Activated T-cell treated with anti-CD3 and anti-CD28 coated beads, Interleukin-2, amount 50 U/mL, for 72 hours (primary cell): ENCODE results near the gene AGAP1. TPM values are rescaled to one million over a fixed set of nuclear protein-coding genes. Genes with fewer than 3 reads are reported as not detected.

Experiments used
- ATAC-seq, 2 donors: fragments of 150-1000 bp; cut with Tn5 transposase; replicated peaks in 1 of 2; 2 replicates each; pipeline ENCODE4 v1.10.0; 2021; ENCODE audit warnings: moderate library complexity in 2 of 2, mild to moderate bottlenecking in 1 of 2
- DNase-seq, 2 donors: peaks; one replicate each; pipeline ENCODE4 v3.0.0; 2021 to 2022; ENCODE audit warnings: mixed read lengths in 1 of 2
- H3K27ac Mint-ChIP-seq: one replicate; pipeline ENCODE4 v1.8.0; 2022; ENCODE audit warnings: mild to moderate bottlenecking, moderate library complexity, mixed read lengths
- H3K27me3 Mint-ChIP-seq: one replicate; pipeline ENCODE4 v1.8.0; 2022; ENCODE audit warnings: low read depth, mixed read lengths
- H3K36me3 Mint-ChIP-seq, 2 donors: one replicate each; pipeline ENCODE4 v1.8.0; 2022; ENCODE audit warnings: mixed read lengths in 2 of 2, mild to moderate bottlenecking in 1 of 2; ENCODE audit not compliant: insufficient read depth in 2 of 2
- H3K4me1 Mint-ChIP-seq: one replicate; pipeline ENCODE4 v1.8.0; 2022; ENCODE audit warnings: low read depth, mixed read lengths
- H3K4me3 Mint-ChIP-seq, 2 donors: one replicate each; pipeline ENCODE4 v1.8.0; 2022; ENCODE audit warnings: mild to moderate bottlenecking in 2 of 2, mixed read lengths in 2 of 2, moderate library complexity in 2 of 2
- H3K9me3 Mint-ChIP-seq, 2 donors: one replicate each; pipeline ENCODE4 v1.8.0; 2022; ENCODE audit warnings: mixed read lengths in 2 of 2
- total RNA-seq, 2 donors: library from RNA; stranded (reverse); gene quantifications; one replicate each; pipeline ENCODE4 v1.2.3, GENCODE V29; 2022

AGAP1 gene
- total RNA-seq, 2 donors from 2014 or later = 0.74 to 2.9 TPM

DNA sequence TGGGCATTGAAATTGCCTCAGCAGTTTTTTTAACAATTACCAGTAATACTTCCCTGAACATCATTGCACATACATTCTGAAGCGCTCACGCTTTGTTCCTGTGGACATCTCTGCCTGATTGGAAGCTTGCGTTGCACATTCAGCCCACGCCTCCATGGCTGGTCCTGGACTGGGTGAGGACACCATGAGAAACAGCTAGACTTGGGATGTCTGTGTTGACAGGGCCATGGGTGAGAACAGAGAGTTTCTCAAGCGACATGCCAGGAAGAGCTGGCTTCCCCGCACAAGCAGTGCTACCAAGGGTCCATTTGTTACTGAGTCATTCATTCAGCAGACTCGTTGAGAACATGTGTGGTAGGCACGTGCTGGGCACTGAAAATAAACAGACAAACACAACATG is 508.0 kb downstream of the AGAP1 start:
- ATAC-seq = no peak
- no peak for DNase-seq

DNA sequence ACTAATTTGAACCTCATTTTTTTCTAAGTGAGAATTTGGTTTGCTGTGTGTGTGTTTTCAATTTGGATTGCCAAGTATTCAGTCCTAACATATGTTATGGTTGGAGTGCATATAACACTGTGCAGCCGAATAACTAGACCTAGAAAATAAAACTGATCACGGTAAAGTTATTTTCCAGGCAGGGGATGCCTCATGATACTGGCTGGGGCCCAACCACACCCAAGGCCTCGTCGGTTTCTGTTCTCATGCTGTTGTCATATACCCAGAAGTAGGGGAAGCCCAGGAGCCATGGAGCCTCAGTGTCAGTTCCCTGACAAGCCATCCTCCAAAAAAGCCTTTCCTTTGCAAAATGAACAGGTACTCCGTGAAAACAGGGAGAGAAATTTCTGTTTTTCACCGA is 514.2 kb downstream of the AGAP1 start:
- Mint-ChIP-seq H3K27me3 (peaks cover 12% of the 10 kb centered on the region), H3K27ac (no peak overlapping the region), H3K9me3 (no peaks in the 10 kb centered on the region), H3K4me3 (no peak overlapping the region), H3K4me1 (no peaks in the 10 kb centered on the region), H3K36me3 (no peaks in the 10 kb centered on the region)
- ATAC-seq = no peak
- no peak for DNase-seq

More for the DNA sequence above, 508.0 kb downstream of the AGAP1 start:
- H3K27ac Mint-ChIP-seq = no peak overlapping the region
- peaks cover 0 to 2% of the 10 kb centered on the region in 2 donors for H3K9me3 Mint-ChIP-seq
- no peaks in the 10 kb centered on the region for H3K36me3 Mint-ChIP-seq
- H3K4me3 Mint-ChIP-seq = no peak overlapping the region
- H3K27me3 Mint-ChIP-seq = peaks cover 14% of the 10 kb centered on the region
- no peaks in the 10 kb centered on the region for H3K4me1 Mint-ChIP-seq

DNA sequence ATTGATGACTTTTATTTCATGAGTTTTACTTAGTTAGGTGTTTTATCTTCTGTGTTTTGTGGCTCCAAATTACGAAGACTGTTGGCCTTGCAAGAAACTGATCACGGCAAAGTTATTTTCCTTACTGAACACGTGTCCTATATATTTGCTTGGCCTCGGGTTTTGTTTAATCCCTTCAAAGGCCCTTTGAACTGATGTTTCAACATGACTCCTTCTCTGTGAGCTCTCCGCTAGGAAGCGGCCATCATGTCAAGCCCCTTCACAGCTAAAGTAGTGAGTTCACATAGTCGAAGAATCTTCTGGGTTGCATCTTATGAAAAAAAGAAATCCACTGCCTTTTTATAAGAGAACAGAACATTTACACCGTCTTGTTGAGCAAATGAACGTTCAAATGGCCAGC is 515.0 kb downstream of the AGAP1 start:
- Mint-ChIP-seq H3K27me3 (peaks cover 12% of the 10 kb centered on the region), H3K36me3 (no peaks in the 10 kb centered on the region), H3K4me3 (no peak overlapping the region), H3K27ac (no peak overlapping the region), H3K9me3 (no peaks in the 10 kb centered on the region), H3K4me1 (no peaks in the 10 kb centered on the region)
- DNase-seq = no peak
- no peak for ATAC-seq

DNA sequence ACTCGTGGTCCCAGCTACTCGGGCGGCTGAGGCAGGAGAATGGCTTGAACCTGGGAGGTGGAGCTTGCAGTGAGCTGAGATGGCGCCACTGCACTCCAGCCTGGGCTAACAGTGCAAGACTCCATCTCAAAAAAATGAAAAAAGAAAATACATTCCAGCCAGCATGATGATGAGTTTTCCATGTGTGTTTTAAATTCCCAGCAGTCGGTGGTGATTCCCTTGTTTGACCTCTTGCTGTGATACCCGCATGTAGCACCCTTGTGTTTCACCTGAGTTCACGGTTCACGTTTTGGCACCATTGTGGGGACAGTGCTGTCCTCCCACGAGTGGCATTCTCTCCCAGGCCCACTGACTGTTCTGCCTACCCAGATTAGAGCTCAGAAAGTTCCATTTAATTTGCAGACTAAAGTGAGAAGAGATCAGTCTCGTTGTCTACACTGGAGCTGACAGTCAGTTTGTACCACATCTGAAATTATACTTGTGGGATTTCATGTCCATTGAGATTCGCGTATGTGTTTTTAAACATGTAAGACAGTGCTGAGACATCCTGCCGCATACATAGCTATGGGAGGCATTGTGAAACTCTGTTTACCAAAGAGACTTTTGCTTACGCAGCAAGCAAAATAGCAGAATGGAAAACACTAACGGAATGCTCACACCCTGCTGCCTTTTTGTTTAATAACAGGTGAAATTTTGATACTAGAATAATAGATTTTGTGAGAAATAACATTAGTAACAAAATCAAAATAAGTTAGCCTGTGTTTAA is 517.3 kb downstream of the AGAP1 start:
- no peak for ATAC-seq
- no peaks in the 10 kb centered on the region for H3K9me3 Mint-ChIP-seq
- no peak for DNase-seq
- H3K27me3 Mint-ChIP-seq = peaks cover 21% of the 10 kb centered on the region
- peaks cover 0 to 1% of the 10 kb centered on the region in 2 donors for H3K36me3 Mint-ChIP-seq
- no peak overlapping the region for H3K27ac Mint-ChIP-seq
- H3K4me3 Mint-ChIP-seq = no peak overlapping the region
- H3K4me1 Mint-ChIP-seq = no peaks in the 10 kb centered on the region

DNA sequence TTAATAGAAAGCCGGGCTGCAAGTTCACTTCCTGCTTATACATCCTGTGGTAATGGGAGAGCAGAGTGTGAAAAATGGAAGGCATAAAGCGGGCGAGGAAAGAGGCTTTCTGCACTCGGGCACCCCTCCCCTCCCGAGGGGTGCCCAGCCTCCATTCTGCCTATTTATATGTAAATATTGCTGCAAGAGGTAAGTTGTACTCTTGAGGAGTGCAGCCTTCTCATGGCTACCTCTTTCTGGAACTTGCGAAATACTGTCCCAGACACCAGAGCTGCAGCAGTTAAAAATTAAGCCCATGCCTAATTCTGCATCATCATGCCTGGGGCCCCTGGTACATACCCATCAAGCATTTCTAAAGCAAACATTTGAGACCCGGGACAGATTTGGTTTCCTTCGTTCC is 518.3 kb downstream of the AGAP1 start:
- H3K4me1 Mint-ChIP-seq = no peaks in the 10 kb centered on the region
- no peak overlapping the region for H3K4me3 Mint-ChIP-seq
- H3K36me3 Mint-ChIP-seq = peaks cover 0 to 1% of the 10 kb centered on the region in 2 donors
- no peaks in the 10 kb centered on the region for H3K9me3 Mint-ChIP-seq
- ATAC-seq (no peak), DNase-seq (no peak)
- no peak overlapping the region for H3K27ac Mint-ChIP-seq
- H3K27me3 Mint-ChIP-seq = peaks cover 11% of the 10 kb centered on the region

DNA sequence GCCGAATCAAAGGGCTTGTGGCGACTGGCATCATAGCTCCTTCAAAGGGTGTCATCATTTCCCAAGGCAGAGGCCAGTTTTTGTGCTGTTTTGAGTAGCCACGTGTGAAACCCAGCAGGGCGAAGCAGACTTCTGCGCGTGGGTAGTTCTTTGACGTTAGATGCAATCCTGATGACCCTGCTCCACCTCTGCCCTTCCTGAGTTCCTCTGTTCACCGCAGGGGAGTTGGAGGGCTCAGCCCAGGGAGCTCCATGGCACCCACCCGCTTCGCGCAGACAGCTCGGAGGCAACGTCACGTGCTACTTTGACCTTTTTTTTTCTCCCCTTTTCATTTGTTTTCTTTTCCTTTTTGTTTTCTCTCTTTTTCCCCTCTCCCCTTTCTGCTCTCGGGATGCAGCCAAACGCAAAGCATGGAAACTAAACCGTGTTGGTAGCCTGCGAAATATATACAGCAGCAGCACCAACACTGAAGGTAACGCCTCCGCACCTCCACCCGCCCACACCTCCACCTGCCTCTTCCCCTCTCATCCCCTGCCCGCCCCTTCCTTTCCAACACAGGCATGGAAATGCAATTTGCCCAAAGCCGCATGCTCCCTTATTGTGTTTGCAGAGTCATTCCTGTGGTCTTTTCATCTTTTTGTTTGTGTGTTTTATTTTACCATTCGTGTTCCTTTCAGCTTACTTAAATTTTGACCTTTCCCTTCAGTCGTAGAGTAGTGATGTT is 520.7 kb downstream of the AGAP1 start:
- DNase-seq = no peak
- Mint-ChIP-seq H3K9me3 (no peaks in the 10 kb centered on the region), H3K27me3 (peaks cover 11% of the 10 kb centered on the region), H3K4me3 (no peak overlapping the region), H3K36me3 (peaks cover 0 to 1% of the 10 kb centered on the region in 2 donors), H3K27ac (no peak overlapping the region), H3K4me1 (no peaks in the 10 kb centered on the region)
- ATAC-seq = no peak

DNA sequence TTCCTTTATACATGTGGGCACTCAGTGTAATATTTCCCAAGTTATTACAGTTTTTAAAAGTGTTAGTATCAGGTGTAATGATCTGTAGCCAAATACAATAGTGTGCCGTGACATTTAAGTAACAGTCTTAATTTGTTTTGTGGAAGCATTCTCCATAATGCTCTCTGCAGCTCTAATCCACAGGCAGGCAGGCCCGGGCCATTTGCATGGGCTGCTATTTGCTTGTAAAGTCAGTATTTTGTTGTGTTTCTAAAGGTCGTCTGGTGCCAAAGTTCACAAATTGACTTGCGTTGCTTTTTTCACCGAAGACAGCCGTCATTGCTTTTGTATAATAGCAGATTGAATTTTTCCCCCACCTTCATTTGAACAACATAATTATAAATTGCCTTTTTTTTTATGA is 521.3 kb downstream of the AGAP1 start:
- no peaks in the 10 kb centered on the region for H3K4me1 Mint-ChIP-seq
- no peak overlapping the region for H3K4me3 Mint-ChIP-seq
- peaks cover 11% of the 10 kb centered on the region for H3K27me3 Mint-ChIP-seq
- DNase-seq (no peak), ATAC-seq (no peak)
- peaks cover 0 to 1% of the 10 kb centered on the region in 2 donors for H3K36me3 Mint-ChIP-seq
- H3K27ac Mint-ChIP-seq = no peak overlapping the region
- H3K9me3 Mint-ChIP-seq = no peaks in the 10 kb centered on the region

DNA sequence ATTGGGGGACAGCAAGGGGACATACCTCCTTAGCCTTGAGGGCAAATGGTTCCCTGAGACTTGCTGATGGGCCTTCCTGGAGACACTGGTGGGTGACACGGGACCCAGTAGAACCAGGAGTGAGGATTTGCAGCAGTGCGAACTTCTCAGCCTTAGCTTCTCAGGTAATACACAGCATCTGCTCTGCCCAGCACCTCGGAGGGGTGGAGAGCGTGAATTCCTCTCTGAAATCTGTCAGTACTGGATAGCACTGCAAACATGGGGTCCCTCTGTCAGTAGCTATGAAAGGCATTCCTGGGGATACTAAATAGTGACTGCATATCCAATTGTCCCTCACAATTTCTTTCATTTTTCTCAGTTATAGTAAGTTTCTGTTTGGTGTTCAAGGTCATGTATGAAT is 522.7 kb downstream of the AGAP1 start:
- DNase-seq = no peak
- H3K4me3 Mint-ChIP-seq = no peak overlapping the region
- H3K27ac Mint-ChIP-seq = no peak overlapping the region
- H3K36me3 Mint-ChIP-seq = peaks cover 0 to 1% of the 10 kb centered on the region in 2 donors
- ATAC-seq = no peak
- peaks cover 11% of the 10 kb centered on the region for H3K27me3 Mint-ChIP-seq
- H3K4me1 Mint-ChIP-seq = no peaks in the 10 kb centered on the region
- no peaks in the 10 kb centered on the region for H3K9me3 Mint-ChIP-seq

DNA sequence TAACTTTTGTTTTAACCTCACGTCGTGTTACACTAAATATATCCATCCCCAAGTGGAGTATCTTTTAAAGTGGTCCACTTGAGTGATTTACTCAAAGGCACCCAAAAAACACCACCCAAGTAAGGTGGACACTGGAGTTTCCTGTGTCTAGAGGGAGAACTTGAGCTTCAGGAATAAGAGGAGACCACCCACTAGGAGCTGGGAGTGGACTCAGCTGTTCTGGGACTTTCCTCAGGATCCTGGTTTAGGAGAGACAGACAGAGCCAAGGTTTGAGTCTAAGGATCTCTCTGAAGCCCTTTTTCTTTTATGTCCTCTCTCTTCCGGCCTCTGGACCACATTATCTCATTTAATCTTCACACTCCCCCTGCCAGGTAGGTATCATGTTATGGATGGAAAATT is 523.6 kb downstream of the AGAP1 start:
- ATAC-seq (no peak), DNase-seq (no peak)
- H3K4me1 Mint-ChIP-seq = no peaks in the 10 kb centered on the region
- no peaks in the 10 kb centered on the region for H3K9me3 Mint-ChIP-seq
- no peak overlapping the region for H3K27ac Mint-ChIP-seq
- peaks cover 11% of the 10 kb centered on the region for H3K27me3 Mint-ChIP-seq
- peaks cover 0 to 1% of the 10 kb centered on the region in 2 donors for H3K36me3 Mint-ChIP-seq
- no peak overlapping the region for H3K4me3 Mint-ChIP-seq

DNA sequence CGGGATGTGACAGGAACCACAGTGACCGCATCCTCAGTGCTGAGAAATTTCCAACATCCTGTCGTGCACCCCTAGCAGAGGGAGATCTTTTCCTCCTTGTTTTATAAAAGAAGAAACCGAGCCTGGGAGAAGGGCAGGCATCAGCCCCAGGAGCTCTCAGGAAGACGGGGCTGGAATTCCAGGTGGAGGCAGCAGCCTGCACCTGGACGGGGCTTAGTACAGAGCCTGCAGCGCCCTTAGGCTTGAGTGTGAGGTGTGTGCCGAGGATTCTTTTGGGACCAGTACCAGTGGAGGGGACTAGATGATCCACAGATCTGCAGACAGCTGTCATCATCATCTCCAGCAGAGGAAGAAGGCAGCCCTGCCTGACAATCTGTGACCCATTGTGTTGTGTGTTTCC is 525.6 kb downstream of the AGAP1 start:
- Mint-ChIP-seq H3K27me3 (peaks cover 10% of the 10 kb centered on the region), H3K4me3 (no peak overlapping the region), H3K36me3 (peaks cover 0 to 1% of the 10 kb centered on the region in 2 donors), H3K4me1 (no peaks in the 10 kb centered on the region), H3K27ac (no peak overlapping the region), H3K9me3 (no peaks in the 10 kb centered on the region)
- ATAC-seq (no peak), DNase-seq (no peak)

DNA sequence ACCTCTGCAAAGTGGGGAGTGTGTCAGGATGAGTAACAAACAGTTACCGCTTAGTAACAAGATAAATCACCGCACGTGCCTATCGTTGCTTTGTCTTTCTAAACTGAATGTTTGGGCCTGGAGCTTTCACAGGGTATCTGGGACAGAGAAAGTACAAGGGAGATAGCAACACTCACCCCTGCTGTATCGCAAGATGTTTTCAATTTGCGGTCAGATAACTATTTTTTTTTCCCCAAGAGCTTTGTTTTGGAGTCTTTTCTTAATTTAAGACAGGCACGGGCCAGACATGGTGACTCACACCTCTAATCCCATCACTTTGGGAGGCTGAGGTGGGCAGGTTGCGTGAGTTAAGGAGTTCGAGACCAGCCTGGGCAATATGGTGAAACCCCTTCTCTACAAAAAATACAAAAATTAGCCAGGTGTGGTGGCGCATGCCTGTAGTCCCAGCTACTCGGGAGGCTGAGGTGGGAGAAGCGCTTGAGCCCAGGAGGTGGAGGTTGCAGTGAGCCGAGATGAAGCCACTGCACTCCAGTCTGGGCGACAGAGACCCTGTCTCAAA is 527.7 kb downstream of the AGAP1 start:
- no peak for ATAC-seq
- Mint-ChIP-seq H3K4me1 (no peaks in the 10 kb centered on the region), H3K4me3 (no peak overlapping the region)

DNA sequence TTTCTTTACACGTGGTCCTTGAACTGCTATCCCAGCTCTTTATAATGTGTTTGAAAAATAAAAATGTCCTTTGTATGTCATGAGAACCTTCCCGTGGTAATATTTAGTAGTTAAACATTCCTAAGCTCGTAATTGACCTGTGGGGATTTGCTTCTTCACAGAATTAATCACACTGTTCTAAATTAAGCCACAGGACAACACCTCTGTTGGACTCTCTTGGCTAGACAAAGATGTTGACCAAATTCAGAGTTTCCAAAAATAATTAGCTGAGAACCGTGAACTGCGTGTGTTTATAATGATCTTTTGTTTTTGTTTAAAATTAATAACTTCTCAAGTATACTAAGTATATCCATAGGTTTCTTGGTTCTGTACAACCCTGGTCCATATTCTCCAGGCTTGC is 528.3 kb downstream of the AGAP1 start:
- H3K27me3 Mint-ChIP-seq = no peaks in the 10 kb centered on the region
- ATAC-seq (no peak), DNase-seq (no peak)
- H3K27ac Mint-ChIP-seq = no peak overlapping the region
- no peaks in the 10 kb centered on the region for H3K36me3 Mint-ChIP-seq
- no peak overlapping the region for H3K4me3 Mint-ChIP-seq
- H3K9me3 Mint-ChIP-seq = no peaks in the 10 kb centered on the region
- H3K4me1 Mint-ChIP-seq = no peaks in the 10 kb centered on the region

More for the DNA sequence above, 527.7 kb downstream of the AGAP1 start:
- Mint-ChIP-seq H3K36me3 (no peaks in the 10 kb centered on the region), H3K9me3 (no peaks in the 10 kb centered on the region), H3K27ac (no peak overlapping the region), H3K27me3 (no peaks in the 10 kb centered on the region)
- DNase-seq = no peak

DNA sequence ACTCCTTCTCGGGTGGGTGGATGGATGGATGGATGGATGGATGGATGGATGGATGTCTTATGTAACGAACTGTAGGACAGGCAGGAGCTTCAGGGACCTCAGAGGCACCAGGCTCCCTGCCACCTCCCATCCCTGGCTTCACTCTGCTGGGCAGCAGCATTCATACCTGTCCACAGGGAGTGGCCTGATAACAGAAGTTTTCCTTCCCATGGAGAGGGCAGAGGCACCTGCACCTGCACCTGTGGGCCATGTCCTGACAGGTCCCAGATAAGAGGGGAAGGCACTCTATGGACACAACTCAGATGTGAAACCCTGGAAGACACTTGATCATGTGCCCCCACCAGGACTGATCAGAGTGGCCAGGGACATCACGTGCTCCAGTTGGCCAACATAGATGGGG is 532.0 kb downstream of the AGAP1 start:
- Mint-ChIP-seq H3K9me3 (peaks cover 0 to 5% of the 10 kb centered on the region in 2 donors), H3K27me3 (peaks cover 5% of the 10 kb centered on the region), H3K4me3 (no peak overlapping the region), H3K4me1 (no peaks in the 10 kb centered on the region), H3K36me3 (no peaks in the 10 kb centered on the region), H3K27ac (no peak overlapping the region)
- DNase-seq (no peak), ATAC-seq (no peak)
